GM23338 (cell line): ENCODE data around the gene ARL6IP4. TPM values are rescaled to one million over a fixed set of nuclear protein-coding genes. Genes with fewer than 3 reads are reported as not detected.

Experiments used
- ATAC-seq: fragments of 200-7000 bp; cut with Tn5 transposase; 3 replicates; pipeline ENCODE4 v1.9.1; 2020
- DNase-seq: peaks from one replicate; pipeline ENCODE4 v3.0.0-alpha.2; 2015; ENCODE audit warnings: low spot score
- H2AFZ ChIP-seq: fragments of 200-600 bp; sonication (generic); 2 replicates; pipeline ENCODE4 v1.8.0; 2016; ENCODE audit warnings: antibody characterized with exemption, mild to moderate bottlenecking, moderate library complexity
- H3F3A ChIP-seq: fragments of 200-600 bp; sonication (generic); replicated peaks from 2 replicates; pipeline ENCODE4 v1.8.0; 2017; ENCODE audit warnings: antibody characterized with exemption, mixed run types, low read depth
- H3K27ac ChIP-seq: fragments of 200-600 bp; sonication (generic); 2 replicates; pipeline ENCODE4 v1.6.1; 2016; ENCODE audit warnings: low read depth
- H3K27me3 ChIP-seq: fragments of 200-600 bp; sonication (generic); 2 replicates; pipeline ENCODE4 v1.8.0; 2016; ENCODE audit warnings: mild to moderate bottlenecking, mixed run types, moderate library complexity; ENCODE audit not compliant: insufficient read depth
- H3K36me3 ChIP-seq: fragments of 200-600 bp; sonication (generic); 2 replicates; pipeline ENCODE4 v1.8.0; 2016; ENCODE audit warnings: mild to moderate bottlenecking; ENCODE audit not compliant: insufficient read depth
- H3K4me1 ChIP-seq: fragments of 200-600 bp; sonication (generic); 2 replicates; pipeline ENCODE4 v1.8.0; 2016; ENCODE audit warnings: mild to moderate bottlenecking, moderate library complexity; ENCODE audit not compliant: insufficient read depth
- H3K4me2 ChIP-seq: fragments of 200-600 bp; sonication (generic); 2 replicates; pipeline ENCODE4 v1.7.1; 2017; ENCODE audit warnings: mixed run types
- H3K4me3 ChIP-seq: fragments of 200-600 bp; sonication (generic); 2 replicates; pipeline ENCODE4 v1.6.1; 2016; ENCODE audit warnings: mixed run types
- H3K79me2 ChIP-seq: fragments of 200-600 bp; sonication (generic); replicated peaks from 2 replicates; pipeline ENCODE4 v1.8.0; 2017; ENCODE audit warnings: mild to moderate bottlenecking; ENCODE audit not compliant: insufficient read depth
- H3K9me2 ChIP-seq: fragments of 200-600 bp; sonication (generic); 2 replicates; pipeline ENCODE4 v1.8.0; 2017; ENCODE audit not compliant: insufficient read depth
- H4K20me1 ChIP-seq: fragments of 200-600 bp; sonication (generic); replicated peaks from 2 replicates; pipeline ENCODE4 v1.8.0; 2017; ENCODE audit warnings: mild to moderate bottlenecking; ENCODE audit not compliant: insufficient read depth
- H3K27ac Mint-ChIP-seq: 2 replicates; pipeline ENCODE4 v1.8.0; 2020; ENCODE audit warnings: inconsistent platforms, mild to moderate bottlenecking, moderate library complexity, mixed read lengths
- H3K27me3 Mint-ChIP-seq: 3 replicates; pipeline ENCODE4 v1.8.0; 2022; ENCODE audit warnings: low read depth, mild to moderate bottlenecking, moderate library complexity, mixed read lengths, inconsistent platforms; ENCODE audit not compliant: insufficient read depth, poor library complexity
- H3K36me3 Mint-ChIP-seq: 3 replicates; pipeline ENCODE4 v1.8.0; 2021; ENCODE audit warnings: low read depth, mild to moderate bottlenecking, inconsistent platforms, moderate library complexity, mixed read lengths
- H3K4me1 Mint-ChIP-seq: 3 replicates; pipeline ENCODE4 v1.8.0; 2020; ENCODE audit warnings: mild to moderate bottlenecking, inconsistent platforms, mixed read lengths
- H3K4me3 Mint-ChIP-seq: 3 replicates; pipeline ENCODE4 v1.8.0; 2021; ENCODE audit warnings: moderate library complexity, mild to moderate bottlenecking, inconsistent platforms, mixed read lengths
- H3K9me3 Mint-ChIP-seq: 3 replicates; pipeline ENCODE4 v1.8.0; 2020; ENCODE audit warnings: moderate library complexity, mild to moderate bottlenecking, inconsistent platforms, mixed read lengths
- CTCF ChIP-seq, 2 experiments: fragments of 200-600 bp in 1 of 2; sonication (generic) in 1 of 2; conservative IDR thresholded peaks; 2 replicates each; pipeline versions ENCODE4 v1.5.1 to v1.6.1; 2016 to 2017; ENCODE audit warnings: antibody characterized with exemption in 2 of 2, low read depth in 2 of 2, mild to moderate bottlenecking in 2 of 2, moderate library complexity in 1 of 2
- EZH2 ChIP-seq: fragments of 200-600 bp; sonication (generic); IDR thresholded peaks from one replicate; pipeline ENCODE4 v1.8.0; 2017; ENCODE audit warnings: antibody characterized with exemption, mild to moderate bottlenecking, low read depth; ENCODE audit not compliant: unreplicated experiment
- EZH2phosphoT487 ChIP-seq: fragments of 200-600 bp; sonication (generic); IDR thresholded peaks from one replicate; pipeline ENCODE4 v1.8.1; 2018; ENCODE audit warnings: antibody characterized with exemption; ENCODE audit not compliant: unreplicated experiment
- JUNB ChIP-seq: IDR thresholded peaks from one replicate; pipeline ENCODE4 v1.6.1; 2016; ENCODE audit warnings: antibody characterized with exemption; ENCODE audit not compliant: unreplicated experiment
- NANOG ChIP-seq: IDR thresholded peaks from 2 replicates; pipeline ENCODE4 v1.6.1; 2016; ENCODE audit warnings: antibody characterized with exemption, borderline replicate concordance
- REST ChIP-seq: IDR thresholded peaks from one replicate; pipeline ENCODE4 v1.6.1; 2018; ENCODE audit warnings: antibody characterized with exemption; ENCODE audit not compliant: unreplicated experiment
- STAT1 ChIP-seq: IDR thresholded peaks from one replicate; pipeline ENCODE4 v1.6.1; 2016; ENCODE audit warnings: antibody characterized with exemption; ENCODE audit not compliant: unreplicated experiment
- ZNF114 ChIP-seq: fragments of 250-450 bp; sonication (Bioruptor Pico); IDR thresholded peaks from 2 replicates; pipeline ENCODE4 v1.5.0; 2020; ENCODE audit warnings: mild to moderate bottlenecking, moderate library complexity
- ZNF462 ChIP-seq: fragments of 250-450 bp; sonication (Bioruptor Pico); IDR thresholded peaks from 2 replicates; pipeline ENCODE4 v1.5.0; 2020; ENCODE audit warnings: mild to moderate bottlenecking, moderate library complexity
- polyA plus RNA-seq: library from polyadenylated mRNA; unstranded; fragments of >200 nt; fragmentation: Nextera tagmentation; extraction: Ambion mirVana; gene quantifications from 2 replicates; pipeline ENCODE4 v1.2.1, GENCODE V29; 2016
- total RNA-seq: library from RNA; depleted of rRNA; stranded (reverse); fragments of >200 nt; shearing (Covaris generic); gene quantifications from 2 replicates; pipeline ENCODE4 v1.2.3, GENCODE V29; 2014

The ARL6IP4 gene
- total and polyA plus RNA-seq, 2 experiments from 2014 or later = 85.5 to 169 TPM

DNA sequence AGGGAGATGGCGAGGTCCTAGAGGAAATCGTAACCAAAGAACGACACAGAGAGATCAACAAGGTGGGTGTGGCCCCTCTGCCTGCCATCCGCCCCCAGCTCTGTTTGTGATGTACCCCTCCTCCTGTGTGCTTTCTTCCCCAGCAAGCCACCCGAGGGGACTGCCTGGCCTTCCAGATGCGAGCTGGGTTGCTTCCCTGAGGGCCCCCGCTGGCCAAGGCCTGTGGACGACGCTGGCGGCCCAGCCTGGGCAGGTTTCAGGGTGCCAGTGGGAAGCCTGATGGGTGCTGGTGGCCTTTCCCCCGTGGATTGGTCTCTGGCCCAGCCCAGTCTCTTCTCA lies 2.0 kb downstream of the ARL6IP4 start:
- TF ChIP-seq REST = no peak
- no peak for TF ChIP-seq ZNF462
- no peak for TF ChIP-seq STAT1
- no peak for TF ChIP-seq JUNB
- no peak for TF ChIP-seq EZH2phosphoT487
- TF ChIP-seq CTCF (conservative IDR thresholded peaks at IDR 0.05; ENCODE audit: low read depth in 2 of 2) = no peak
- TF ChIP-seq EZH2 = no peak
- TF ChIP-seq NANOG = no peak
- TF ChIP-seq ZNF114 (CRISPR knock-in tag) = no peak
- Histone ChIP-seq H3K27ac (no peak overlapping the region), H3K4me1 (peaks cover 17% of the 10 kb centered on the region; the same call in 1 of the 2 replicates), H3K4me3 (no peak overlapping the region), H3K27me3 (no peaks in the 10 kb centered on the region), H3K4me2 (0 out of 2 replicates have a peak overlapping the region, but pooled peaks have one; percentile 96), H3F3A (no peaks in the 10 kb centered on the region), H2AFZ (no peak overlapping the region), H4K20me1 (no peaks in the 10 kb centered on the region), H3K36me3 (no peaks in the 10 kb centered on the region; the same call in 1 of the 2 replicates), H3K9me2 (no peaks in the 10 kb centered on the region), H3K79me2 (peaks cover 10% of the 10 kb centered on the region; the same call in 1 of the 2 replicates)
- Mint-ChIP-seq H3K27ac (no peak overlapping the region), H3K36me3 (no peaks in the 10 kb centered on the region; the same call in 2 of the 3 replicates), H3K9me3 (no peaks in the 10 kb centered on the region), H3K4me3 (peak overlapping the region; percentile 82; the same call in 2 of the 3 replicates), H3K27me3 (peaks cover 17% of the 10 kb centered on the region), H3K4me1 (peaks cover 21% of the 10 kb centered on the region)
- DNase-seq (no peak), ATAC-seq (no peak)
